Measurements from ENCODE around the gene SLC26A1. TPM values are rescaled to one million over a fixed set of nuclear protein-coding genes. Genes with fewer than 3 reads are reported as not detected.
"Not testable (repeated sequence)": the region's sequence is repeated elsewhere in the genome, so short reads cannot be mapped to it uniquely, and the experiment has no call there.

SLC26A1 gene
- total RNA-seq, 1 donor from 2014 or later: 1.0 TPM

GRCh38 chr4:1001561-1002130, 8.4 kb upstream of the SLC26A1 start:
- Histone ChIP-seq H3K36me3 (no peaks in the 10 kb centered on the region), H3K9me3 (no peaks in the 10 kb centered on the region), H3K4me1 (peaks cover 29% of the 10 kb centered on the region), H3K27ac (no peak overlapping the region), H3K4me3 (peak overlapping the region; percentile 17), H3K27me3 (ENCODE audit: low read depth) (peaks cover 83% of the 10 kb centered on the region)
- intact Hi-C loops (cut with DNase I): no loop called here
- TF ChIP-seq CTCF (IDR thresholded peaks at IDR 0.05): no peak
- DNase-seq: no peak
- ATAC-seq: no peak

- Histone ChIP-seq H3K27ac (no peak overlapping the region), H3K27me3 (ENCODE audit: low read depth) (peaks cover 80% of the 10 kb centered on the region), H3K4me1 (peaks cover 29% of the 10 kb centered on the region), H3K4me3 (no peak overlapping the region), H3K9me3 (no peaks in the 10 kb centered on the region), H3K36me3 (no peaks in the 10 kb centered on the region)
- intact Hi-C loops (cut with DNase I): no loop called here
- ATAC-seq (no peak), DNase-seq (no peak)
- no peak for TF ChIP-seq CTCF (IDR thresholded peaks at IDR 0.05)
Measured at GRCh38 chr4:1000686-1001260, 7.6 kb upstream of the SLC26A1 start.

- H3K4me1 ChIP-seq: peaks cover 29% of the 10 kb centered on the region
- H3K27me3 ChIP-seq (ENCODE audit: low read depth): peaks cover 71% of the 10 kb centered on the region
- no peaks in the 10 kb centered on the region for H3K36me3 ChIP-seq
- H3K4me3 ChIP-seq: no peak overlapping the region
- no peaks in the 10 kb centered on the region for H3K9me3 ChIP-seq
- intact Hi-C loops (cut with DNase I): no loop called here
- H3K27ac ChIP-seq: no peak overlapping the region
- TF ChIP-seq CTCF (IDR thresholded peaks at IDR 0.05): no peak
- DNase-seq (no peak), ATAC-seq (no peak)
Measured at GRCh38 chr4:999882-1000425, 6.8 kb upstream of the SLC26A1 start.

GRCh38 chr4:999240-999863, 6.1 kb upstream of the SLC26A1 start:
- ATAC-seq; DNase-seq; intact Hi-C loops (cut with DNase I); H3K9me3 ChIP-seq; H3K4me3 ChIP-seq; H3K27ac ChIP-seq; H3K36me3 ChIP-seq: not testable (repeated sequence)
- Histone ChIP-seq H3K27me3 (ENCODE audit: low read depth) (peaks cover 65% of the 10 kb centered on the region), H3K4me1 (peaks cover 29% of the 10 kb centered on the region)

GRCh38 chr4:998096-998691, 5.0 kb upstream of the SLC26A1 start:
- intact Hi-C loops (cut with DNase I): no loop called here
- Histone ChIP-seq H3K4me1 (peaks cover 33% of the 10 kb centered on the region), H3K9me3 (no peaks in the 10 kb centered on the region)

More at GRCh38 chr4:998096-998691, 5.0 kb upstream of the SLC26A1 start:
- ATAC-seq (peak in 1 of 2 donors; percentile 2), DNase-seq (no peak)
- Histone ChIP-seq H3K27ac (no peak overlapping the region), H3K27me3 (ENCODE audit: low read depth) (peaks cover 54% of the 10 kb centered on the region), H3K36me3 (no peaks in the 10 kb centered on the region), H3K4me3 (no peak overlapping the region)
- no peak for TF ChIP-seq CTCF (IDR thresholded peaks at IDR 0.05)

All from lower lobe of right lung (tissue), 2 donors.